ENCODE measurements around the gene LYZL2.

The LYZL2 gene

DNA sequence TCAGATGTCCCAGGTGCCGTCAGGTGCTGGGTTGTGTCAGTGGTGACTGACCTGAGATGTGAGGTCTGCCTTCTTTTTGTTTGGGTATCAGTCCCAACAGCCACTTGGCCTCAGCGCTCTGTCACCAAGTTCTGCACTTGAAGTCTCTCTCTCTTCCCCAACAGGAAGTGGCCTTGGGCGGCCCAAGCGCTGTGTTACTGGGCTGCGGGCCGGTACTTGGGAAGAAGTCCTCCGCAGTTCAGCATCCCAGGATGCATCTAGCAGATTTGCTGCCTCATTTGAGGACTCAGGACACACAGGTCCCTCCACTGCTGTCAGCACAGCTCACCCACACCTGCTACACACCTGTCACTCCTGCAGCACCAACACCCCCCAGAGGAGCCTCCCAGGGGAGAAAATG, 40.1 kb downstream of the LYZL2 start:
- no peak for DNase-seq

GRCh38 chr10:30587522-30588031, 42.0 kb downstream of the LYZL2 start:
- no peak for DNase-seq

DNA sequence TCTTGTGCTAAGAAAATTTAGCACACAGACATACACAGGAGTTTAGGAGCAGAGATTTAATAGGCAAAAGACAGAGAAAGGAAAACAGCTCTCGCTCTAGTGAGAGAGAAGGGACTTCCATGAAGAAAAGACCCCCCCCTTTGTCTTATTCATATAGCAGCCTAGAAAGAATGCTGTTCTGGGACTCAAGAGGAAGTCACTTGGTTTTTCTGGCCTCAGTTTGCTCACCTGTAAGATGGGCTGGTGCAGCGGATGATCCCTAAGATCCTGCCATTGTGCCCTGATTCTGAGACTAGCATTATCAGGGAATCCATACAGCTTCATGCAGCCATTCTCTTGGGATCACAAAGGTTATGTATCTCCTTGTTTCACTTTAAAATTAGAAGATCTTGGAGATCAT, 42.7 kb downstream of the LYZL2 start:
- no peak for DNase-seq

GRCh38 chr10:30583778-30584415, 45.7 kb downstream of the LYZL2 start:
- DNase-seq, result peak; percentile 30

- DNase-seq, result peak; percentile 44
Measured at GRCh38 chr10:30581779-30582380, 47.7 kb downstream of the LYZL2 start.

- DNase-seq, result no peak
Measured at GRCh38 chr10:30580676-30581075, 48.9 kb downstream of the LYZL2 start.

- DNase-seq, result no peak
Measured at GRCh38 chr10:30580241-30580640, 49.3 kb downstream of the LYZL2 start.

GRCh38 chr10:30579574-30579973, 50.0 kb downstream of the LYZL2 start:
- DNase-seq, result peak; percentile 26

DNA sequence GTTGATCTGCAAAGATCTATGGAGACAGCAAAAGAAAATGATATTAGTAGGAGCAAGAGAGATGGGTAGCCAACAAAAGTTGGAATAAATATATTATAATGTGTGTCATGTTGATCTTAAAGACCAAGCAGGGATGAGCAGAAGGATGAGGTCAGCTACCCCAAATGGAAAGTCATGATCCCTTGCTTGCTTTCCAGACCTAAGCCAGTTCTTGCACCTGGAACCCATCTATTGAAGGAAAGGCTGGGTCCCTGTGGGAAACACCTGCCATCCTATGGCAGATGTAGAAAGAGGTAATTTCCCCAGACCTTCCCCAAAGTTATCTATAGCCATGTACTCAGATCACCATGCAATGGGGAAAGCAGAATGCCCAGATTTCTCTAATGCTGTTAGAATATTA, 52.5 kb downstream of the LYZL2 start:
- DNase-seq, result no peak

DNA sequence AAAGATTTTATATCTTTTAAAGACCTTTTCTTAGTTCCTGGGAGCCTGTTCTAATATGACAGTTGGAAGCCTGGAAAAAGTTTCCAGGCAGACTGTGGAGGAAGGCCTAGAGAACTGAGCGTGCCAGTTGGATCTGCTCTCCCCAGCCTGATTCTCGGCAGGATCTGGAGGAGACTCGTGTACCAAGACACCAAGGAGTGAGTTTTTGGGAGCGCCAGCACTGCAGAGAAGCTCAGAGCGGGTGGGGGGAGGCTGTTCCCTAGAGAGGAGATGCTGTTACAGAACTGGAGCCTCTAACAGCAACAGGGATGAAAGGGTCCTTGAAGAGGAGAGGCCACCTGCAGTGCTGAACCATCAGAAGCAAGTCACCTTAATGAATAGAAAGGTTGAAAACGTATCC, 52.9 kb downstream of the LYZL2 start:
- DNase-seq, result no peak

GRCh38 chr10:30574432-30574796, 55.1 kb downstream of the LYZL2 start:
- DNase-seq, result no peak

DNA sequence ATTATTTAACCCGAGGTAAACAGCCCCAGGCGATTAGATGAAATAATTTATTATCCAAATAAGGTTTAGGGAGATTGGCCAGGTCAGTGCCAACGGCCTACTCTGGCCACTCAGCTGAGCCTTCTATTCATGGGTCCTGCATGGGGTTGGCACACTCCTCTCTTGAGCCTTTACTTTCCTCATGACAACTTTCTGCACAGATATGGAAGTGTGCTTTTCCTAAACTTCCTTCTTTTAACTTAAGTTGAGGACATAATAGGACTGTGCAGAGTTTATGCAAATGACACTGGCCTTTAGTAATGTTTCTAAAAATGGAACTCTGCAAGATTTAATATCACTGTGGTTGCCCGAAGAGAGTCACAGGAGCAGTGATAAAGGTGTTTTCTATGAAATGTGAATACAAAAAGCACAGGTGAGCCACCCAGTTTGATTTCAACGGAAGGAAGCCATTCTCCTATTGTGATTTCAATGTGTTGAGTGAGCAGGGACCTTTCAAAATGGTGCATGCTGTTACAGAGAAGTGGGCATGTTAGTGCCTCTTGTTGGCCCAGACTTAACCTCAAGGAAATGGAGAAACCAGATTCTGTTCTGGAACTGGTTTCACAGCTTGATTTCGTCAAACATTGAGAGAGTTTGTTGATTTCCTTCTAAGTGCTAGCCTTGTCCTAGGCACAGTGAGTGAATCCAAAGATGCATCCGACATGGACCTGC, 55.7 kb downstream of the LYZL2 start:
- DNase-seq, result no peak

- no peak for DNase-seq
Measured at GRCh38 chr10:30565449-30565848, 64.1 kb downstream of the LYZL2 start.

GRCh38 chr10:30562787-30563186, 66.8 kb downstream of the LYZL2 start:
- no peak for DNase-seq
